HG03521 (cell line): ENCODE data around the gene PAPOLG.
A peak's percentile ranks its signal among the peaks of the same experiment; 100 is the strongest.

Experiments used
- ATAC-seq: cut with Tn5 transposase; IDR thresholded peaks from one replicate; pipeline ENCODE4 v1.9.1; 2021; ENCODE audit warnings: mild to moderate bottlenecking, moderate library complexity; ENCODE audit not compliant: unreplicated experiment

The PAPOLG gene

DNA sequence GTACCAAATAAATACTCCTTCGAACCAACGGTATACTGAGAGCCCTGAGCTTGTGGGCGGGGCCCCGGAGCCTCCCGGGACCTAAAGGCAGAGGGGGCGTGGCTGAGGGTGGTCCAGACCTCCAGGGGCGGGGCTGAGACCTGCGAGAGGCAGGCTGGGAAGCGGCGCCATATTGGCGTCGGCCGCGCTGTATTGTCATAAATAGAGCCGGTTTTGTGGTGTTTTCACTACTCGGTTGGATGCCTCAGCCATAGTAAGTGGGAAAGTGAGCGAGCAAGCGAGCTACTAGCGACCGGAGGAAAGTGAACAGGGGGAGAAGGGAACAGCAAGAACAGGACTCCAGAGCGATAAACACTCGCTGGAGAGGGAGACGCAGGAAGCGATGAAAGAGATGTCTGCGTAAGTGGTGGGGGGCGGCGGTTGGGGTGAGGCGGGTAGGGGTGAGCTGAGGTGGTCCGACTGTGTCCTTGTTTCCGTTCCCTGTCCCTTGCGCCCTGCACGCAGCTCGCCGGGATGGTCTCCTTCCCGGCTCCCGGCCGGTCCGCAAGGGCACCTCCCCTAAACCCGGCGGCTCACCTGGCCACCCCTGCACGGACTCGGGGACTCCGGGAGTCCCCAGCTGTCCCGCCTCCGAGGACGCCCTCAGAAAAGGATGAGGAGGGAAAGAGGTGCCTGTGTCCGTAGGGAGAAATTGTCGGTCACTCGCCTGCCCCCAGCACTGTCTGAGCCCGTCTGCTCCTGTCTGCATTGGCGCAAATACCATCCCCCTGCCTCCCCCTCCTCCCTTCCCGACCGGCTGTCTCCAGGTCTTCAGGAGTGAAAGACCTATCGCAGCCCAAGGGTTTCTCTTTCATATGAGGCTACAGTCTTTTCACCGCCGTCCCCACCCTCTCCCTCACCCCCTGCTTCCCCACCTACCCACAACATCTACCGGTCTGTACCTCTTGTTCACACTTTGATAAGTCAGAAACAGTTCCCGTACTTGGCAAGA is at the start of gene PAPOLG:
Gene PAPOLG (plus strand): TSS at position 172 of the 991 bp plus-strand sequence. CDS start 211 bp downstream, at position 383.
- ATAC-seq, result peak; percentile 96

- ATAC-seq, result no peak
Observed at GRCh38 chr2:60707750-60708371, 48.2 kb upstream of the PAPOLG start.

- no peak for ATAC-seq
Observed at GRCh38 chr2:60708630-60709320, 47.3 kb upstream of the PAPOLG start.

DNA sequence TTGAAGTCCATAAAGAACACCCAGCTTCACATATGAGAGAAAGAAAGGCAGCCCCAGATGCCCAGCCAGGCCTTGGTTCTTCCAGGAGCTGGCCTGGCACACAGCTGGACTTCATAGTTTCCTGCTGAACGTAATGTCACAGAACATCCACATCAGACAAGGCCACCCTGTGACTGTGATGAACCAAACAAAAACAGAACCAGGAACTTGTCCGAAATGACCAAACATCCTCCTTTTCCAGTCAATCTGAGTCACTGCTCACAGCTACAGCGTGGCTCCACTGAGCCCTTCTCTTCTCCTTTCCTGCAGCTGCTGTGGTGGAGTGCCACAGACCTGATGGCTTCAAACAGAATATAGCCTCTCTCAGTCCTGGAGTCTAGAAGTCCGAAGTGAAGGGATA is 45.4 kb upstream of the PAPOLG start:
- no peak for ATAC-seq

DNA sequence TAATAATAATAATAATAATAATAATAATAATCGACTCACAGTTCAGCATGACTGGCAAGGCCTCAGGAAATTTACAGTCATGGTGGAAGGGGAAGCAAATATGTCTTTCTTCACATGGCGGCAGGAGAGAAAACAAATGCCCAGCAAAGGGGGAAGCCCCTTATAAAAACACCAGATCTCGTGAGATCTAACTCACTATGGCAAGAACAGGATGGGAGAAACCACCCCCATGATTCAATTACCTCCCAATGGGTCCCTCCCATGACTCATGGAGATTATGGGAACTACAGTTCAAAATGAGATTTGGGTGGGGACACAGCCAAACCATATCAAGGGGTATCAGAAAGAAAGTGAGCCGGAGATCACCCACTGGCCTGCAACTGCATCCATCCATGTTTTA is 40.5 kb upstream of the PAPOLG start:
- ATAC-seq, result no peak

DNA sequence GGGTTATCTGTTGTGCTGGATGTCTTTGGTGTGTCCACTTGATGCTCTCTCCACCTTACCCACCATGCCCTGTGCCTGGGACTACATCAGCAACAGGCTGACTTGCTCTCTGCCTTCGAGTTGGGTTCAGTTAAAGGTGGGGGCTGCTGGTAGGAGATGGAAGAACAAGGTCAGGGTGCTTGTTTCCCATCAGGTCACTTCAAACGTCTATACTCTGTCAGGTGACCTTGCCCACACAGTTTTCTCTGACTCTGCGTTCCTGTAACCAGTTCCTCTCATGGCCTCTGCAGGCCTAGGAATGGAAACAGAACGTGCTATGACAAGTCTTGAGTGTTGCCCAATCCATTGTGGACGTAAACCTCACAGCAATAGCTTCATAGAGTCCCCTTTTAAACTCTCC is 38.4 kb upstream of the PAPOLG start:
- ATAC-seq, result no peak

- ATAC-seq, result no peak
Observed at GRCh38 chr2:60719331-60719730, 36.7 kb upstream of the PAPOLG start.

DNA sequence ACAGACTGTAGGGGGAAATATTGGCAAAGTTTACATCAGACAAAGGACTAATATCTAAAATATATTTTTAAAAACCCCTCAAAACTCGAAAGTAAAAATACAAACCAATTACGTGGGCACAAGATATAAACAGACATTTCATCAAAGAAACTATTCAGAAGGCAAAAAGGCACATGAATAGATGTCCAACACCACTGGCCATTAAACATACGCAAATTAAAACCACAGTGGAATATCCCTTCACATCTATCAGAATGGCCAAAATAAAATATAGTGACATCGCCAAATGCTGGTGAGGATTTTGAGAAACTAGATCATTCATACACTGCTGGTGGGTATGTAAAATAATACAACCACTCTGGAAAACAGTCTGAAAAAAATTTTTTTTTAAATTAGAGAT is 30.6 kb upstream of the PAPOLG start:
- no peak for ATAC-seq

DNA sequence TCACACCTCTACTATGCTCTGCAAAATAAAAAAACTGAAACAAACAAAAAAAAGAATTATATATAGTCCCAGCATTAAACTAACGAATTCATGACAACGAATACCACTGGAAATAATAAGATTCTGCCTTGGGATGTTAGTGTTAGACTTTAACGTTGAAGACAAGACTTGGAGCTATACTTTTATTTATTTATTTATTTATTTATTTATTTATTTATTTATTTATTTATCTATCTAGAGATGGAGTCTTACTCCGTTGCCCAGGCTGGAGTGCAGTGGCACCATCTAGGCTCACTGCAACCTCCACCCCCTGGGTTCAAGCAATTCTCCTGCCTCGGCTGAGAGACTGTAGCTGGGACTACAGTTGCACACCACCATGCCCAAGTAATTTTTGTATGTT is 27.2 kb upstream of the PAPOLG start:
- ATAC-seq, result no peak

GRCh38 chr2:60735496-60736250 is 20.4 kb upstream of the PAPOLG start:
- ATAC-seq, result no peak

DNA sequence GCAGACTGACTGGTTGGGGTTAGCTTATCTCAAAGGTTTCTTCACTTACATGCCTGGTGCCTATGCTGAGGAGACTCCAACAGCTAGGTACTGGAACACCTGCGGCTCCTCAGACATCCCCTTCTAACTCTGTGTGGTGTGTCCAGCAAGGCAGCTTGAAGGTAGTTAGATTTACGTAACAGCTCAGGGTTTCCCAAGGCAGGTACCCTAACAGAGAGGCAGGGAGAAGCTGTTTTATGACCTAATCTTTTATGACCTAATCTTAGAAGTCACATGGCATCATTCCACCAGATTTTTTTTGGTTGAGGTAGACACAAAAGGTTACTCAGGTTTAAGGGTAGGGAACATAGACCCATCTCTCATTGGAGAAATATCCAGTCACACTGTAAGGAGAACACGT is 17.4 kb upstream of the PAPOLG start:
- no peak for ATAC-seq

- no peak for ATAC-seq
Observed at GRCh38 chr2:60739156-60739555, 16.9 kb upstream of the PAPOLG start.

GRCh38 chr2:60741576-60741975 is 14.5 kb upstream of the PAPOLG start:
- no peak for ATAC-seq

DNA sequence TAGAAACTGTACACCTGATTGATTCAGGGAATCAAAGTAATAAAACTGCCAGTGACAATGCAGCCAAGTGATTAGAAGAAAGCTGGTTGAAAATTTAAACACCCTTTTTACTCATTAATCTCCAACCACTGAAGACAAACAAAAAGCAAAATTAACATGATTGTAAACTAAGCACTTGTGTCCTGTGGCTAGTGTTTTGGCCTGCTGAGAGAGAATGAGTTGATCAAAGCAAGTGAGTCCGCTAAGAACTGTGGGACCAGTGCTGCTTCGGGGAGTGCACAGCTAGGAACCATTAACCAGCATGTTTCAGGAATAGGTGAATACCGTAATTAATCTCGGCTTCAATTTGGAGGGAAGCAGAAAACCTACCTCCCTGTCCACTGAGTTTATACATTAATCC is 13.6 kb upstream of the PAPOLG start:
- ATAC-seq, result no peak

- ATAC-seq, result no peak
Observed at GRCh38 chr2:60745330-60745729, 10.7 kb upstream of the PAPOLG start.

DNA sequence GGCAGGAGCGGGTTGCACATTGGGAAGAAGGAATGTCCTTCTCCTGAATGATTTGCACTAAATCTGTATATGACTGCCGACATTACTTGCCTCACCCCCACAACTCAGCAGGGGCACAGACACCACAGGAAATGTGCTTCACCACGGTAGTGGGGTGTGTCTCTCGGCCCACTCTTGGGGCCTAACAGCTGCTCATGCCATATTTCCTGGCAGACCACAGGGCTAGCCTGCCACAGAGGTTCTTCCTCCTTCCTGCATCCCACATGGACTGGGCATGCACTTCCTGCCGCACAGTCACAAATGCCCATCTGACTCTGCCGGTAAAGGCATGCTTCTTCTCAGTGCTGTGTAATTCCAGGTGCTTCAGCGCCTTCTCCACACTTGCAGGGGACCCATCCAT is 10.3 kb upstream of the PAPOLG start:
- no peak for ATAC-seq

DNA sequence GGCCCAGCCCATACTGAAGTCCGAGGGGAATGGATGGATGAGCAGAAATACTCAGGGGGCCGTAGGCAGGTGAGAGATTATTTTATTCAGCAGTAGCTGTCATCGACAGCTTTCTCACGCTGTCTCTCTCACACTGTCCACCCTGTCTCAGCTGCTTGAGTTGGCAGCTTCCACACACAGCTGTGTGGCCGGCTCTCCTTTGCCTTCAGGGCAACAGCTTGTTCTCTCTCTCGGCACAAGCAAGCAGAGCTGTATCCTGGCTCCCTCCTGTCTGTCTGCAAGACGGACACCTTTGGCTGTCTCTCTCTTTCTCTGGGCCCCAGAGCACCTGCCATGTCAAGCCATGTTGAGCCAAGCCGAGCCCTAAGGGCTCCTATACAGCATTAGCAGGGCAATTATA is 9.8 kb upstream of the PAPOLG start:
- no peak for ATAC-seq

DNA sequence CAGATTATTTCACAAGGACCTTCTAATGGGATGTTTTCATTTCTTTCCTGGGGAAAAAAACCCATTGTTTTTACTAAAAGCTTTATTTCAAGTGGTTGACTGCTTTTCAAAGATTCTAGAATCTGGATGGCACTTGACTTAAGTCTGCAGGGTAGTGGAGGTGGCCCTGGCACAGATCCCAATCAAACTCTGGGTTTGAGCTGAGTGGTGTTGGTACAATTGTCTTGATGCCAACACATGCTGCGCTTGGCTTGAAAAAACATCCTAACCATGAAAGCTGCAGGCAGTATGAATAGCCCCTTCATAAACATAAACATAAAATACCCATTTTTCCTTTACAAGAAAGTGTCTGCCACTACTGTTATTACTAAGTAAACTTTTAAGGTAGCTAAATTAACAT is 3.6 kb downstream of the PAPOLG start:
- ATAC-seq, result no peak

DNA sequence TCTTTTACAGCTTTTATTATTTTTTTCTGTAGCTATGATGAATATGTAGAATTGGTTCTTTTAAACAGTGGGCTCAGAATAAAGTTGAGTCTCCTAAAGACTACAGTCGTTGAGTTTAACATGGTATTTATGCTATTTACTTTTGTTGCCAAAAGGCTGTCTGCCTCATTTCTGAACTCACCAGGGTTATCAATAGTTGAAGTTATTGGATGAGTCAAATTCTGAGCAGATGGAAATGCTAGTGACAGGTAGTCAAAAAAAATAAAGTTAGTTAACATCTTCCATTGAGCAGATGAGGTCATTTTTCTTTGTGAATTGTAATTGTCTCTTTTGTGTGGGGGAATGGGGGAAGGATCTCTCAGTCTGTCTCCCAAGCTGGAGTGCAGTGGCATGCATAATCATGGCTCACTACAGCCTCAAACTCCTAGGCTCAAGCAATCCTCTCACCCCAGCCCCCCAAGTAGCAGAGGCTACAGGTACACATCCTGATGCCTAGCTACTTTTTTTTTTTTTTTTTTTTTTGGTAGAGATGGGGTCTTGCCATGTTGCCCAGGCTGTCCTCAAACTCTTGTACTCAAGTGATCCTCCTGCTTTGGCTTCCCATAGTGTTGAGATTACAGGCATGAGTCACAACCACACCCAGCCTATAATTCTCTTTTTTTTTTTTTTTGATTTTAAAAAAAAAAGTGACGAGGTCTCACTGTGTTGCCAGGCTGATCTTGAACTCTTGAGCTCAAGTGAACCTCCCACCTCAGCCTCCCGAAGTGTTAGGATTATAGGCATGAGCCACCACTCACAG is 8.9 kb downstream of the PAPOLG start:
- no peak for ATAC-seq

DNA sequence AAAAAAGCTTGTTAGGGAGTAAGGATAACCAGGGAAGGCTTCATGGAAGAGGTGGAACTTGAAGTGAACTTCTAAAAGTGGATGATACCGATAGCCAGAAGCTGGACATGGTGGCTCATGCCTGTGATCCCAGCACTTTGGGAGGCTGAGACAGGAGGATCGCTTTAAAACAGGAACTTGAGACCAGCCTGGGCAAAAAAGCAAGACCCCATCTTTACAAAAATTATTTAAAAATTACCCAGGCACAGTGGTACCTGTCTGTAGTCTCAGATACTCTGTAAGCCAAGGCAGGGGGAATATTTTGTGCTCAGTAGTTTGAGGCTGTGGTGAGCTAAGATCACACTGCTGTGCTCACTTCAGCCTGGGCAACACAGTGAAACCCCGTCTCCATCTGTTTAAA is 10.2 kb downstream of the PAPOLG start:
- no peak for ATAC-seq
